Measurements from ENCODE around the gene TXNDC8.

- TF ChIP-seq POLR2A (IDR thresholded peaks at IDR 0.05) (no peak), POLR2AphosphoS5 (IDR thresholded peaks at IDR 0.05) (no peak), CTCF (IDR thresholded peaks at IDR 0.05) (no peak)
Observed at GRCh38 chr9:110332766-110333165, 4.9 kb downstream of the TXNDC8 start.
